Amniotic epithelial cell (primary cell): ENCODE measurements around the gene EPHB1.
"Not testable (repeated sequence)": the region's sequence is repeated elsewhere in the genome, so short reads cannot be mapped to it uniquely, and the experiment has no call there.

Experiments
- DNase-seq: peaks from one replicate; pipeline ENCODE4 v3.0.0-alpha.2; 2010; ENCODE audit warnings: low read depth

Gene EPHB1

GRCh38 chr3:135084976-135085375 lies 289.9 kb downstream of the EPHB1 start:
- DNase-seq = no peak

DNA sequence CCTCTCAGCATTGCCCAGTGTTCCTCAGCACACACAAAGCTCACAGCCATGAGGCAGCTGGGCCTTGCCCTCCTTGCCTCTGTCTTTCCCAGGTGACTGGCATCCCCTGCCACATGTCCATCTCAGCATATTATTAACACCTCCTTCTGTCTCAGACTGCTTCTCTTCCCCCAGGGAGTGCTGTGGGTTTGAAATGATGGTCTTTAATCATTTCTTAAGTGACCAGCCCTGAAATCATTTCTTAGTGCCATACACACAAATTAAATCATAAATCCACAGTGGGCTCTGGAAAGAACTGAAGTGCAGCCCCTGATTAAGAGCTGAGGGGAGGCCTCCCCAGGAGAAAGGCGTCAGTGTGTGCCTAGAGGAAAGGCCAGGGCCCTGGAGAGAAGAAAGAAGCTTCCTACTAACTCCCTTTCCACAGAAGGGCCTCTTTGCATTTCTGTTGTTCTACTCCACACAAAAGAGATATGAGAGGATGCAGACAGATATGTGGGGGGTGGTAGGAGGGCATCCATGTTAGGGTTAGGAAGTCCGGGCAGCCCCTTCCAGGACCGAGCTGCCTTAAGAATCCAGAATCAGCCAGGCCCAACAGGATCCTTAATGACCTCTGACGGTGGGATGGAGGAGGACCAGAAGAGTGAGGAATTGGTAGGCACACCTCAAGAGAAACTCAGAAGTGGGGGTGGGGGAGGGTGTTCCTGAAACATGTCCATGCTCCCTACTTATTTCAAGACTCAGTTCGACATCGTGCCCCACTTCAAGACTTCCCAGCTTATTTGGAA lies 290.8 kb downstream of the EPHB1 start:
- no peak for DNase-seq

- no peak for DNase-seq
Observed at GRCh38 chr3:135087782-135088181, 292.7 kb downstream of the EPHB1 start.

DNA sequence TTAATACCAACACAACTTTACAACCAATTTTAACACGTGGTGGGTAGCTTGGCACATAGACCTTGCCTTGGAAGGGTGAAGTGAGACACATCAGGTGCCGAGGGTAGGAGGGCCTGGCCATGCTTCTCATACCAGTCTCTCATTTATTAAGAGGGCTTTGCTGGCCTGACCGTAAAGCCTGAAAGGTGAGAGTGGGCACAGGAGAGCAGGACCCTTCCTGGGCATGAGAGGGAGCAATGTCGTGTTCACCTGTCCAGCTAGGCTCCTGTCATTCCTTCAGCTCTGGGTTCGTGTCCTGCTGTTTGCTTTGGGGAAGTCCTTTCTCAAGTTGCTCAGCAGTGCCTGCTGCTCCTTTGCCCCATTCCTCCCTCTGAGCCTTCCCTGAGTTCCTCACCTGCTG lies 294.4 kb downstream of the EPHB1 start:
- DNase-seq = no peak

DNA sequence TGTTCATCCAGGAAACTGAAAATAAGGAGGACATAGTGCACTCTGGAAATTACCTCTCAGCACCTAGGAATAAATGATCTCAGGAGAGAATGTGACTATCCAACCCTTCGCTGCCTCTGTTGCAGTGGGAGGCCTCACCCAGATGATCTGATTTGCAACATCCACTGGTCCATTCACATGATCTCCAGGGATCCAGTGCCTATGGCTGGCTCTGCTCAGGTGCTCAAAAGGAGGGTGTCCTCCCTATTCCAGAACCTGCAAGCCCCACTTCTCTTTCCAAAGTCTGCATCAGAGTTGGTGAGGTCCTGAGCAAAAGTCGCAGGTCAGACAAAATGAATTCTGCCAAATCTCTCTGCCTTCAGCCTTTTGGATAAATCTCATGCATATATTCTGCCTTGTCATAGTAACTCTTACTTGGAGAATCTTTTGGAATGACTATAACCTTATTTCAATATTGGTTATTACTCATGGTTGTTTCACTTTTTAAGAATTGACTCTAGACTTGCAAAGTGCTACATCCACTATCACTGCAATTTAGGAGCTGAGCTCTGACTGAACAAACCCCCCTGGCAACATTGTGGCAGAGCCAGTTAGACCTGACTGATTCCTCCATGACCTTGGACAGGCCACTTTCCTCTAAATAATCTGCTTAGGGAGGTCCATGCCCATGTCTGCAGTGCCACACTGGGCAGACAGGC lies 295.1 kb downstream of the EPHB1 start:
- no peak for DNase-seq

- no peak for DNase-seq
Observed at GRCh38 chr3:135091946-135092345, 296.9 kb downstream of the EPHB1 start.

- no peak for DNase-seq
Observed at GRCh38 chr3:135093121-135093520, 298.1 kb downstream of the EPHB1 start.

GRCh38 chr3:135097276-135097946 lies 302.4 kb downstream of the EPHB1 start:
- DNase-seq = no peak

DNA sequence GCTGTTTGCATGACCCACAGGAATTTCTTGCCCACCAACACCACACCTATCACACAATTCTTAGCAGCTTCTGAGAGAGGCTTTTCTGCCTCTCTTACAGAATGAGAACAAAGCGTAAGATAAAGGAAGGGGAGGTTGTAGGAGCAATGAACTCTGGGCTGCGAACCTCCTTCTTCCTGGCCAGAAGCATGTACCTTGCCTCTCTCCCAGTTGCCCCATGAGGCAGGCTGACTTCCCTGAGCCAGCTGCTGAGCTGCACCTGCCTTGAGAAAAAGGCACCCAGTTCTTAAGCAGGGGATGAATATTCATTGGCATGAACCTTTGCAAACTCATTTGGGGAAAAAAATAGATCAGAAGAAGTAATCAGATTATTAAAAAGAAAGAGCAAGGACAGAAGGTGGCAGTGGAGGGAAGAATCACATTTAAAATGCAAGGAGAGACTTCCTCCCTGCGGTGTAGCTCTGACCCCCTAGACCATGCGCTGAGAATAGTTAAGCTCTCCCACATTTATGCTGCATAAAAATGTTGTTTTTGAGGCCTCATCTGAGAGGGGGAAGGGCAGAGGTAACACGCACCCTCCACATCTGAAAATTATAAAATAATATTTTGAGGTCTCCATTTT lies 304.8 kb downstream of the EPHB1 start:
- no peak for DNase-seq

GRCh38 chr3:135100366-135100765 lies 305.3 kb downstream of the EPHB1 start:
- no peak for DNase-seq

DNA sequence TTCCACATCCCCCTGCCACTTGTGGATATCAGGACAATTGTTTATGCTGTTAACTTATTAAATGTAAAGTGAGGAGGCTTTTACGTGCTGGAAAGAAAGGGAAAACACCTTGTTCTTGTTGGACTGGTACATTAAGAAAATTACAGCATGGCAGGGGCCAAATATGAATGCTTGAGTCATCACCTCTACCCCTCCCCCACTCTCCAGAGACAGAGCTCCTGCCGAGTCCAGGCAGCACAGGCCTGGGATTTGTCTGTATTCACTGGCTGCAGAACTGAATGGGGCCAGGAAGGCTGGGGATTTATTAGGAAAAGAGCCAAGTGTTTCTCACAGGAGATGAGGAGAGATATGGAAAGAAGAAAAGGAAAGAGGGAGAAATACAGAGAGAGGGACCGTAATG lies 308.9 kb downstream of the EPHB1 start:
- DNase-seq = no peak

DNA sequence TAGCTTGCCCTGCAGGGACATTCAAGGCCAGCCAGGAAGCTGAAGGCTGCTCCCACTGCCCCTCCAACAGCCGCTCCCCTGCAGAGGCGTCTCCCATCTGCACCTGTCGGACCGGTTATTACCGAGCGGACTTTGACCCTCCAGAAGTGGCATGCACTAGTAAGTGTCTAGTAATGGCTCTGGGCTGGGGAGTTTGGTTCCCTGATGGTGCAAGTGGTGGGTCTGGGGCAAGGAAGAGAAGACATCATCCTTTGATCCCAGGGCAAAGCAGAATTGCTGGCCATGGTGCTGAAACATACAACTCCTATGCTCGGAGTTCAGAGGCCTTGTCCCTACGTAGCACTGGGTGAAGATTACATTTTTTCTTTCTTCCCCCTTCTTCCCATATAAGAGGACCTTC lies 311.4 kb downstream of the EPHB1 start:
- peak; percentile 5 for DNase-seq

DNA sequence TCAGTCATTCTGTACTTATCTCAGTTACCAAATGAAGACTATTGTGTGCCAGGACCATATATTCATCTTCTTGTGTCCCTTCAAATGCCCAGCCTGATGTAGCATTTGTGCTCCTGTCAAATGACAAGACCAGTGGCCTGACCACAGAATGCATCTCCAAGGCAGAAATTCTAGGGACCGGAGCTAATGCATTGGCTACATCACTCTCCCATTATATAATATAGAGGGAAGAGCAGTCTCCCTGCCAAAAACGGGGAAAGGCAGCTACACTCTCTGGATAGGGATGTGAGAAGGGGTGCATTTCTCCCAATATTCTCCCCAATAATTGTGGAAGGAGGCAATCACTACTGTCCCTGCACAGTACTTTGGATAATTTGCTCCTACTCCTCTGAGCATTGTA lies 312.0 kb downstream of the EPHB1 start:
- DNase-seq = no peak

GRCh38 chr3:135109681-135110080 lies 314.6 kb downstream of the EPHB1 start:
- no peak for DNase-seq

- not testable (repeated sequence) for DNase-seq
Observed at GRCh38 chr3:135114551-135114950, 319.5 kb downstream of the EPHB1 start.

DNA sequence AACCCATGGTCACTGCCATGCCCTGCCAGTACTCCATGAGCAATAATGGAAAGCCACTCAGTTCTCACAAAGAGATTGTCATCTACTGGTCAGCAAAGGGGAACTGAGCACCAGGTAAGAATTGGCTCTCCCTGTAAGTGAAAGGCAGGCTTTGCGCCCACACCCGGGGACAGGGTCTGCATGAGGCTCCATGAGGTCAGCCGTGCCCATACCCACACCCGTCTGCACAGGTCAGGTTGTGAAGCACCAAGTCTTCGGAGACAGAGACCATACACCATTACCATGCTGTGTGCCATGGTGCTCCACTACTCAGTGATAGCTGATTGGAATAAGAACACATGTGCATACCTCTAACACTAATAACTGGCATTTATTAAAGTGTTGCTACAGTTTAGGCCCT lies 322.9 kb downstream of the EPHB1 start:
- DNase-seq = no peak

DNA sequence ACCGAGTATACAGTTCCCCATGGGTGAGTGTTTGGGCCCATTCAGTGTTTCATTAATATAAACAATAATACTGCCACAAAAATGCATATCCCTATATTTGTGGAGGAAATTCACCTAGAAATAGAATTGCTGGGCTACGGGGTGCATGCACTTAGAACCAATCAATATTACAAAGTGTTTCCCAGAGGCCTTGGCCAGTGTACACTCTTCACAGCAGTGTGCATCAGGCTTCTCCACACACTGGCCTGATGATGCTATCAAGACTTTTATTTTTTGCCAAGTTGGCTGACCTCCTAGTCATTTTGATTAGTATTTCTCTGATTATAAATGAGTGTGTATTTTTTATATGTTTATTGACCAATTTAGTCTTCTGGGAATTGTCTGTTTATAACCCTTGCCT lies 323.7 kb downstream of the EPHB1 start:
- DNase-seq = no peak

- DNase-seq = peak; percentile 3
Observed at GRCh38 chr3:135125171-135125801, 330.2 kb downstream of the EPHB1 start.

- no peak for DNase-seq
Observed at GRCh38 chr3:135127946-135128470, 332.9 kb downstream of the EPHB1 start.

GRCh38 chr3:135128818-135129217 lies 333.8 kb downstream of the EPHB1 start:
- DNase-seq = no peak

- no peak for DNase-seq
Observed at GRCh38 chr3:135131290-135131689, 336.2 kb downstream of the EPHB1 start.
